PFSK-1 (cell line): ENCODE results near the gene FAR1.

Experiments used
- FOXP2 ChIP-seq: optimal IDR thresholded peaks from 2 replicates; pipeline ENCODE3; 2011; ENCODE audit warnings: borderline replicate concordance, control low read depth, inconsistent platforms; ENCODE audit not compliant: insufficient read depth; ENCODE audit errors: extremely low read length, extremely low read depth
- POLR2AphosphoS5 ChIP-seq: IDR thresholded peaks from 2 replicates; pipeline ENCODE4 v1.6.1; 2012; ENCODE audit warnings: low read depth, mild to moderate bottlenecking, control low read depth, low read length, moderate library complexity
- REST ChIP-seq, 2 experiments: IDR thresholded peaks; 2 replicates each; pipeline versions ENCODE4 v1.6.1 to v1.8.0; 2011 to 2012; ENCODE audit warnings: low read depth in 2 of 2, low read length in 2 of 2, control low read depth in 1 of 2, inconsistent platforms in 1 of 2, mild to moderate bottlenecking in 1 of 2, moderate library complexity in 1 of 2; ENCODE audit not compliant: insufficient read depth in 1 of 2
- SIN3A ChIP-seq: IDR thresholded peaks from 2 replicates; pipeline ENCODE4 v1.6.1; 2012; ENCODE audit warnings: mild to moderate bottlenecking, low read length, moderate library complexity, borderline replicate concordance; ENCODE audit not compliant: insufficient read depth
- TAF1 ChIP-seq: IDR thresholded peaks from 2 replicates; pipeline ENCODE4 v1.6.1; 2012; ENCODE audit warnings: low read length, control low read depth, borderline replicate concordance; ENCODE audit not compliant: insufficient read depth

The FAR1 gene

GRCh38 chr11:13705710-13706109 is 37.2 kb downstream of the FAR1 start:
- TF ChIP-seq POLR2AphosphoS5 (no peak), FOXP2 (no peak), REST (IDR thresholded peaks at IDR 0.05; ENCODE audit: insufficient read depth in 1 of 2, low read depth in 2 of 2, low read length in 2 of 2) (no peak), SIN3A (no peak), TAF1 (no peak)

- no peak for TF ChIP-seq REST (IDR thresholded peaks at IDR 0.05; ENCODE audit: insufficient read depth in 1 of 2, low read depth in 2 of 2, low read length in 2 of 2)
- TF ChIP-seq POLR2AphosphoS5 = no peak
- TF ChIP-seq FOXP2 = no peak
- TF ChIP-seq SIN3A = no peak
- TF ChIP-seq TAF1 = no peak
Measured at GRCh38 chr11:13713982-13714381, 45.5 kb downstream of the FAR1 start.

- TF ChIP-seq FOXP2 = no peak
- TF ChIP-seq TAF1 = no peak
- no peak for TF ChIP-seq POLR2AphosphoS5
- TF ChIP-seq SIN3A = no peak
- no peak for TF ChIP-seq REST (IDR thresholded peaks at IDR 0.05; ENCODE audit: insufficient read depth in 1 of 2, low read depth in 2 of 2, low read length in 2 of 2)
Measured at GRCh38 chr11:13717331-13717730, 48.9 kb downstream of the FAR1 start.

- TF ChIP-seq TAF1 (no peak), POLR2AphosphoS5 (no peak), REST (IDR thresholded peaks at IDR 0.05; ENCODE audit: insufficient read depth in 1 of 2, low read depth in 2 of 2, low read length in 2 of 2) (no peak), SIN3A (no peak), FOXP2 (no peak)
Measured at GRCh38 chr11:13718394-13718793, 49.9 kb downstream of the FAR1 start.

- TF ChIP-seq REST (IDR thresholded peaks at IDR 0.05; ENCODE audit: insufficient read depth in 1 of 2, low read depth in 2 of 2, low read length in 2 of 2) (no peak), TAF1 (no peak), FOXP2 (no peak), POLR2AphosphoS5 (no peak), SIN3A (no peak)
Measured at GRCh38 chr11:13720940-13721339, 52.5 kb downstream of the FAR1 start.
